HG02852 (cell line): ENCODE data around the gene ICE2.
A peak's percentile ranks its signal among the peaks of the same experiment; 100 is the strongest.

Experiments used
- ATAC-seq: cut with Tn5 transposase; IDR thresholded peaks from one replicate; pipeline ENCODE4 v1.9.1; 2021; ENCODE audit warnings: mild to moderate bottlenecking, moderate library complexity; ENCODE audit not compliant: unreplicated experiment

Gene ICE2

DNA sequence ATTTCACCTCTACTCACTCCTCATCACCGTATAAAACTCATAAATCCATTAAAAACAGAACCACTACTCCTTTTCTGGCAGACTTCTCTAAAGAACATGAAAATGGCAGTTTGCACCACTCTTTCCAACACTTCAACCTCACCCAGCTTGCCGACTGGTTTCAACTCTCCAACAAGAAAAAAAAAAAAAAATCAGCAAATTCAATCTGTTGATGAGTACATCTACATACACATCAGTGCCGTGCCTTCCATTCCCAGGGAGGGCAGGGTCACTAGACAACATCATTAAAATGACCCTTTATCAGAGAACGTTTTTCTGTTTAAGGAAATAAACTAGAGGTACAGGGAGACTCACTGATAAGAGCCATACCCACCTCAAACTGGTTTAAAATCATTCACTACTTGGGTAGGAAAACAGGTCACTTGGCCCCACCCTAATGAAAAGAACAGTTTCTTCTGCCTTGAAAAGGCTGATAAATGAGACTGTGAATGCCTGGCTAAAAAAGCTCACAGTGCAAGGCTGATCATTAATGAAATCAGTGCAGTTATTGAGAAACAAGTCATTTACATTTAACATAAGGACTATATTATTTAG is 87.1 kb downstream of the ICE2 start:
- ATAC-seq: no peak

DNA sequence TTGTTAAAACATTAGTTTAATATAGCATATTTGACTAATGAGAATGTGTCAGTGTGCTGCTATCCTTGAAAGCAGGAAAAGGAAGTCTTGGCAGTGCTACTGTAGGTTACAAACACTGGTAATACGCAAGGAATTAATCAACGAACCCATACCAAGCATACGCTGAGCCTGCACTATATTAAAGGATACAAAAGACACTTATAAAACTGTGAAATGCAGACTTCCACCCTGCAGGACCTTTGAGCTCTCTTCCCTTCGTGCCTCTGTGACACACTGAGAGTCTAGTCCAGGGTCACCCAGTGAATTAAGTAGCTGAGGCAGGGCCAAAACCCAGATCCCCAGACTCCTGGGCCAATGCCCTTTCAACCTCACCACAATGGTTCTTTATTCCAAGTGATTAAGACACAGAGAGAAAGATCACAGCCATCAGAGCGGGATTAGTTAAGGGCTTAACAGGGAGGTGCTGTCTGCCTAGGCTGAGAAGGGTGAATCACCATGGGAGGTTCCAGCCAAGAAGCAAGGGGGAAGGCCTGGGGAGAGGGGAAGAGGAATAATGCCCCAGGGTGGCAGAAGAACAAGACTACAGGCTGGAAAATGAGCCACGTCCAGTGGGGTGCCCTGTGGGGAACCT is 88.0 kb downstream of the ICE2 start:
- no peak for ATAC-seq

DNA sequence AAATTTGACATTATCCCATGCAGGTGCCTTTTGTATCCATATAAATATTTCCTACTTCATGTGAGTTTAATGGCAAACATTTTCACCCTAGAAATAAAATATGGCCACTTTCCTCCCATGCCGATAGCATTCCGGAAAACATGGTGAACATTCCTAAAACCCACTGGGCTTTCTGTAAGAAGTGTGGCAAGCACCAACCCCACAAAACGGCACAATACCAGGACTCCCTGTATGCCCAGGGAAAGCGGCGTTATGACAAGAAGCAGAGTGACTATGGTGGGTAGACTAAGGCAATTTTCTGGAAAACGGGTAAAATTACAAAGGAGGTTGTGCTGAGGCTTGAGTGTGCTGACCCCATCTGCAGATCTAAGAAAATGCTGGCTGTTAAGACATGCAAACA is 88.7 kb downstream of the ICE2 start:
- no peak for ATAC-seq

DNA sequence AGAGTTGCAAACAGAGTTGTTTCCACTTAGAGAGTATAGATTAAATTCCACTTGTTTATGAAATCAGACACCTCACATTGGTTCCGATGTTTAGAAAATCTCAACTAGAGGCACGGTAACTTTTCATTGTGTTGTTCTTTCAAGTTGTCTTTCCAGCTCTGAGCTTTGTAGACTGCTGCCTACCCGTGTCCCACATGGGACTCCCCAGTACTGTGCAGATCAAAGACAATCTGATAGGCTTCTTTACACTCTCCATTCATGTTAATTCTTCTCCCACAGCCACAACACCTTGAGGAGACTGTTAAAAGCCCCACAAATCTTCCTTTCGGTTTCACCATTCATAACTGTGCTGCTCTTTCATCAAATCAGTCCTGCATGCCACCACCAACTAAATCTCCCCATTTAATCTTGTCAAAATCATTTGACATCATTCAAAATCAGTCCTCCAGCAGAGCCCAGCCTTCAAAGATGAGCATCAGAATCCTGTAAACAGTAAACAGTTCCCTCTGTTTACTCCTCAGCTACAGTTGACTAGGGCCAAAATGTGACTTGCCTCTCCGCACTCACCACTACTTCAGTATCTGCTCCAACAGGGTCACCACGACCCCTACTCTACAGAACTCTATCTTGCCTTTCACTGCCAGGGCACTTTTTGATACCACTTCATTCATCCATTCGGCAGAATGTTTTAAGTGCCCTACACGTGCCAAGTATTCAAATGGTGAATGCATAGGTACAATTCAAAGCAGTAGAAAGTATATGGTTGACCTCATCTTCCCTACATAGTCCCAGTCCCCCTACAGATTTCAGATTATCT is 89.5 kb downstream of the ICE2 start:
- ATAC-seq: peak; percentile 93

DNA sequence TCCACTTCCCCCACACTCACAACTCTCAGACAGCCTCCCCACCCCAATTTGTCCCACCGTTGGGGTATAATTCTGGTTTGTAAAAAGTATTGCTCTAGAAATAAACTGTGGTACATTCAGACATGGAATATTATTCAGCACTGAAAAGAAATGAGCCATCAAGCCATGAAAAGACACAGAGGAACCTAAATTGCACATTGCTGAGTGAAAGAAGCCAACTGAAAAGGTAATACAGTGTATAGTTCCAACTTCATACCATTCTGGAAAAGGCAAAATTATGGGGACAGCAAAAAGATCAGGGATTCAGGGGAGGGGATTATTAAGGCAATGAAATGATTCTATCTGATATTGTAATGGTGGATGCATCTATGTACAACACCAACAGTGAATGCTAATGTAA is 91.6 kb downstream of the ICE2 start:
- ATAC-seq: no peak

DNA sequence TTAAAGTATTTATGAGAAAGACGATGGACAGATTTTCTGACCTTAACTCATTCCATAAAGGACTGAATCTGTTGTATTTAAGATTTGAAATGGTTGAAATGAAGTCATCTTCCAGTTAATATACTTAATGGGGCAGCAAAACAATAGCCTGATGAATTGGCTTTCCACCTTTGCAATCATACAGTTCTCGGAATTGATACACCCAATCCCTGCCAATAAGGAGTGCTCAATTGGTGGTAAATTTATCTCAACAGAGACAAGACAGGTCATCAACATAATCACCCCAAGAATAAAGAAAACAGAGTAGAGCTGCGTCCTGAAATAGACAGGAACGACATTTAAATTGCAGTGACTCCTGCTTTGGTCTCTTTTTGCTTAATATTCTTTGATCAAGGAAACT is 92.3 kb downstream of the ICE2 start:
- ATAC-seq: no peak

DNA sequence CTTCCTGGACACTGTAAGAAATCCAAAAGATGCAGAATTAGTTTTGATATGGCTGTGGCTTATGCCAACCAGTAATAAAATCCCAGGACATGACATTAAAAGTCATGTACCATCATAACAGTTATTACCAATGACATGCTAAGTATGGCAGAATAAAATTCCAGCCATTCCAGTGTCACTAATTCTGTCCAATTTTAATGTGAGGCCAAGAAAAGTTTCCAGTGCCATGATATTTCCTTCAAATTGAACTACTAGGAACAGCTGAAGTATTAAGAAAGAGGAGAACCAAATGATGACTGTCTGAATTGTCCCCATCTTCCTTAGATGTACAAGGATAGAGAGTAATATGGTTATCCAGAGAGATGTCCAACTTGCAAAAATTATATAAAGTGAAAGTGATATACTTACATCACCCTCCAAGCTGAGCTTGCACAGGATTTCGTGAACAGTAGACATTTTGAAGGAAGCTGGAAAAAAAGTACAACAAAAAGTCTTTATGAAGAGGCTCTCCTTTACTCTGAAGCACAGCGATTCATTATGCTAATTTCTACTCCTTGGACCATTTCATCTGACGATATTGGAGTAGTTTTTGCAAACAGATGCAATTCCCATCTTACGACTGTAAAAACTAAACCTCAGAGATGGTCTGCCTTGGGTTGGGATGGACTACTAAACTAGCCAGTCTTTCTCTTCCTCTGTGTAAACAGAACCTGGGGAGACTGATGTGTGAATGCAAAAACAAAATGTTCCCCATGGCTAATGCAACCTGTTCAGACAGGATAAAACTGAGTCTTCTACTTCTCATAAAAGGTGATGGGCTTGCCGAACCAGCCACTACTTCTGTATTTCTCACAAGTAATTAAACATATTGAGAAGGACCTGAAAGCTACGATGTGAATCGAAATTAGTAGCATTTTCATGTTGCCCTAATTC is 93.1 kb downstream of the ICE2 start:
- no peak for ATAC-seq

DNA sequence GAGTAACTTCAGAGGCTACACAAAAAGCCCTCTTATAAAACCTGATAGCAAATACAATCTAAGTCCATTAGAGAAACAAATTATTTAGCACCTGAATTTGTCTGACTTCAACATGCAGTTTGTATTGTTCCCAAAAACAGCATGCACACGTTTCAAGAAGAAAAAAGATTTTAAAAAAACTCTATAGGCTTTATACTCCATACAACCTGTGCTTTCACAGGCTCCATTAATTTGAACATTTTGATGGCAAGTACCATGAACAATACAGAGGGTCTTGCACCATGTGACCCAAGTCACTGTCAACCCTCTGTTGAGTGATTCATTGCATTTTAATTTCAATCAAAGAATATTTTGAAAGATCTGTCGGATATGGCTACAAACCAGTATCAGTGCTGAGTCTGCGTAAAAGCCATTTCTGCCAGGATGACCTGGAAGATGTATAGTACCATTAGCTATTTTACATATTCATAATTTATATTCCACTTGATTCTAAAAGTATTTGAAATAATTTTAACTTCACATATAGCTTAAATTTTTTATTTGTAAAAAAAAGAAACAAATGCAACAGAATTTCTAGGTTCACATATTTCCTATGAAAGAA is 94.3 kb downstream of the ICE2 start:
- no peak for ATAC-seq

DNA sequence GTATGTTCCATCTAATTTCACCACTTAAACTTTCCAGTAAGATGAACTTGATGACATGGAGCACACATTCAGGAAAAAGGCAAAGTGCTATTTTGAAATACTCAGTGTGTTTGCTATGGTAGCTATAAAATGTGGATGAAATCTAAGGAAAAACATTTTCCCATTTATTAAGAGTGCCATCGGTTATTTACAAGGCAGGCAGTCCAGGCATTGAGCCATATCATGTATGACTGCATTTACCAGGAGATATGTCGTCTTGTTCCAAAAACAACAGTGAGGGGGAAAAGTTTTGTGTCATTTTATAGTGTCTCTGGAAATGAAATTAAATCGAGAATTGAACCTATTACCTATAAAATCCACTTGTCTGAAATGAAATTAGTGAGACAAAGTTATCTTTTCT is 94.9 kb downstream of the ICE2 start:
- ATAC-seq: no peak

DNA sequence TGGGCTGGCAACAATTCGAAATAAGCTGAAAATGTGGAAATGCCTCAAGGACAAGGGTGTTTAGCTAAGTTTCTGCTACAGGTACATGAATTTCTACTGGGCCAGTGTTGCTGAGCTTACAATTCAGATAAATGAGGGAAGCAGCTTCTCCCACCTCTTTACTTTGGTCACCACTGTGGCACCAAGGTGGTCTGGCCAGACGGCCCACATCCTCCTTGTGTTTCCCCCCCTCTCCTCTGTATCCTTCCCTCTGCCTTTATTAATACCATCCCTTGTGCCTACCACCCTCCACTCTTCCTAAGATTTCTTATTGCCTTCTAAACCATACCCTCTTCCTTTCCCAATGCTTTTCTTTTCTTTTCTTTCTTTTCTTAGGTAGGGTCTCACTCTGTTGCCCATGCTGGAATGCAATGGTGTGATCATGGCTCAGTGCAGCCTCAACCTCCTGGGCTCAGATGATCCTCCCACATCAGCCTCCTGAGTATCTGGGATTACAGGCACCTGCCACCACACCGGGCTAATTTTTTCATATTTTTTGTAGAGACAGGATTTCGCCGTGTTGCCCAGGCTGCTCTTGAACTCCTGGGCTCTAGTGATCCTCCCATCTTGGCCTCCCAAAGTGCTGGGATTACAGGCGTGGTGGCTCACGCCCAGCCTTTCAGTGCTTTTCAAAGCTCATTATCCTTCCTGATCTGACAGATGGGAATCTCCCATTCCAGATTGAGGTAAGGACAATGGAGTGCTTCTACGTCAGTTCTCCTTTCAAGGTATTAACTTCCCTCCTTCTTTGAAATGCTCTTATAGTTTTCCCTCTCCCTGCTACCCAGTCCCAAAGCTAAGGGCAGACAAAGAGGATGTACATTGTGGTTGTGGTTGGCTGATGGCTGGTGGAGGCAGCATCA is 95.9 kb downstream of the ICE2 start:
- ATAC-seq: no peak

DNA sequence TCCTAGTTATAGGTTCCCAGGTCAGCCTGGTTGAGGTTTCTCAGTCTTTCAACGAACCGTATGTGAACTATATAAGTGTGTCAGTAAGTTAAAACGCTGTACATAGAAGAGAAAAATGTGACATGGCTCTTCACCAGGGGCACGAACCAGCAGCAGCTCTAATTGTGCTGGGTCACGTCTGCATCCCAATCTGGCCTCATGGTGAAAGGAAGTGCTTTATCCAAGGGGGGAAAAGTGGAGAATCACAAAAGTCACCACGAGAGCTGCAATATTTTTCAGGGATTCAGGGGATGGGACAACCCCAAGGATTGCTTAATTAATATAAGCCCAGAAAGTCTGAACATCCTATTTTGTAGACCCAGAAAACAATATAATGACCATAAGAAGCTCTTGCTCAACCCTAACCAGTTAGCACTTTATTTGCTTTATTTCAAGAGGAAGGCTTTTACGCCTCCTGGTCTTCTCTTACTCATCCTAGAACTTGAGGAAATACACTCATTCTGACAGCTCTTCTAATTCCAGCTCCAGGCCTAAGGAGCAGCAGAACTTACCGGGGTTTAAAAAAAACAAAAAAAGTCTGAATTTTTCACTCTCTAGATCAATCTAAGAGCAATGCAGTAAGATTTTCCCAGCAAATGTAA is 97.7 kb downstream of the ICE2 start:
- no peak for ATAC-seq

DNA sequence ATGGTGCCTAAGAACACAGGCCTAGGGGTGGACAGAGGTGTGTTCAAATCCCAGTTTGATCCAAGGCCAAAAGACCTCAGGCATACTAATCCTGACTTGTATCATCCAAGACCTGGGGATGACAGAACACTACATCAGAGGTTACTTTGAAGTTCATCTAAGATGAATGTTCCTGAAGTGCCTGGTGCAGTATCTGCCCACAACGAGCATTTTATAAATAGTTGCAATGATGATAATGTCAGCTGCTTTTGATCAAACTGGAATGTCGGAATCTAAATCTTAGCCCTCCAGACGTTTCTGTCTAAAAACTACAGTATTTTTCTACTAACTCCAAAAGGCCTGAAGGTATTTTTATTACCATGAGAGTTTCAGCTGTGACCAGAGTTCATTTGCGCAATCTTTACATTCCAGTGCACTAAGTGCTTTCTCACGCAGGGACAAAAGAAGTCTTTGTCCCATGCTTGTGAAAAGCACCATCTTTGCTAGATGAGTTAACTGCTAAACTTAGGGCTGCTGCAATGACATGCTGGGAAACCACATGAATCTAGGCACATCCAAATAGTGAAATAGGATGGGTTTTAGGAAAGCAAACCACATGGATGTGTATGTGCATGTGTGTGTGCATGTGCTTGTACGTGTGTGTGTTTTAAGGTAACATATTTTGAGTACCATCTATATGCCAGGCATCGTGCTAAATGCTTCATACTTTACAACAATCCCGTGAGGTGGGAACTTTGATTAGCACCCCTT is 99.2 kb downstream of the ICE2 start:
- no peak for ATAC-seq

DNA sequence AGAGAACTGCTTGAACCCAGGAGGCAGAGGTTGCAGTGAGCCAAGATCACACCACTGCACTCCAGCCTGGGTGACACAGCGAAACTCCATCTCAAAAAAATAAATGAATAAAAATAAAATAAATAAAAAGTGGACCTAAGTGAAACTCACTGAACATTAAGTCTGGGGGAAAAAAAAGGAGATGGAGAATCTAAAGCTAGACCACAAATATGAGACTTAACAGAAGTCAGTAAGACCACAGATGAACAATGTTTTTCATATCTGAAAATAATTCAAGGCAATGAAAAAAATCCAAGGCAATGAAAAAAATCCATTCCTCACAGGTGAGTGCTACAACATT is 99.8 kb downstream of the ICE2 start:
- ATAC-seq: no peak

DNA sequence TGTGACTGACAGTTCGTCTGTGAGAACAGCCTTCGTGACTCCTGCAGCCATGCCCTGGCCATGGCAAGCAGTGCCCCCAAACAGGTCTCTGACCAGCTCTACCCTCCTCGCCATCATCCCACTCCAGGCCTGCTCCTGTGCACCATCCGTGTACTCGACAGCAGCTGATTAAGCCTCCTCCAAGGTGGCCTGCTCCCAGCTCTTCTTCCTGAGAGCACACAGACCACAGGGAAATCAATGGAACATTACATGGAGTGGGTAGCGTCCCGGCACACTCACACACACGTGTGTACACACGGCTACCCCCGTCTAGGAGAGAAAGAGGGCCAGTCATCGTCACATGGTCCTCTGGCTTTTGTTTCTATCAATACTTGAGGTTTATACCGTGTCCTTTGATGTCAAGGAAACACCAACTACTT is 102.3 kb downstream of the ICE2 start:
- ATAC-seq: no peak

DNA sequence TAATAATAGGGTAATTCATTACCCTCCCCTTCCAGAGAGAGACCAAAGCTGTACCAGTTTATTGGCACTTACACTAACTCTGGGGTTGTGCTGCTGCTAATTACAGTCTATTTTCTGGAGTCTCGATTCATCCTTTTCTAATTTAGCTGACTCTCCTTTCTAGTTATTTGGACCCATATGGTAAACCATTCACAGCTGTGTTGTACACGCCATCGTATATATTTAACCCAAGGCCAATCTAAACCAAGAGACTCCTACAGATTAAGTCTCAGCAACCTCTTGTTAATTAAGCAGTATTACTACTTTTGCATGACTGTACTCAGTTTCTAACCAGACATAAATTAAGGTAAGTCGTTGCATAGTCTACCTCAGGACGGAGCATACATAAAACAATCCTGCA is 103.6 kb downstream of the ICE2 start:
- no peak for ATAC-seq

DNA sequence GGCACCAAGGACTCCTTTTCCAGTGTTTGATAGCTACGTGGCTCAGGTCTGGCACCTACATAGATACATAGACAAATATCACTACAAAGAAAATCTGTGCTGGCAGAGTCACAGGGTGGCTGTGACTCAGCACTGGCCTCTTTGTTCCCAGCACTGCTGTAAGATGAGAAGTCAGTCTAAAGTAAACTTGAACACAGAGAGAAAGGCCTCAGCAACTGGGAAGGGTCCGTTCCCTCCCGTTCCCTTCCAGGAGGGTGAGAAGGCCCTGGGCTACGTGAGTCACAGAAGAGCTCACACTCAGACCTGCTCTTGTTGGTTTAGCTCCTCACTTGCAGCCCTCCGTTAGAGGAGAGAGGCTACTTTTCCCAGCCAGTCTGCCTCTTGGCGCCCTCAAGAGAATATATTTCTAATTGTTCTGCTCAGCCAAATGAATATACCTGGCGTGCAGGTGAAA is 104.3 kb downstream of the ICE2 start:
- ATAC-seq: no peak

DNA sequence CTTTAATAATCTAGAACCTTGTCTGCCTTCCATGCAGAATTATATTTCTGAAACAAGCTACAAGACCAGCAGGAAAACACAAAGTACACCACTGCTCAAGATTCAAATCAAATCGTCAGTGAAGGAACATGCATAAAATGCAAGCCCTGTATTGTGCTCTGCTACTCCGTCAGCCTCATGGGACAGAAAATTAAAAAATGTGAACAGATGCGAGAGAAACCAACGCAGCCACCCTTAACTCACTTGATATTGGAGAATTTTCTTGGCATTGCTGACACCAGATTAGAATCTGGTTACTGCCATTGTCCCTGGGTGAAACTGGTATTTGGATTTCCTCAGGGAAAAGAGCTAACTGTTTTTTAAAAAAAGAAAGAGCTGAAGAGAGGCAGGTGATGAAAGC is 104.7 kb downstream of the ICE2 start:
- ATAC-seq: no peak

DNA sequence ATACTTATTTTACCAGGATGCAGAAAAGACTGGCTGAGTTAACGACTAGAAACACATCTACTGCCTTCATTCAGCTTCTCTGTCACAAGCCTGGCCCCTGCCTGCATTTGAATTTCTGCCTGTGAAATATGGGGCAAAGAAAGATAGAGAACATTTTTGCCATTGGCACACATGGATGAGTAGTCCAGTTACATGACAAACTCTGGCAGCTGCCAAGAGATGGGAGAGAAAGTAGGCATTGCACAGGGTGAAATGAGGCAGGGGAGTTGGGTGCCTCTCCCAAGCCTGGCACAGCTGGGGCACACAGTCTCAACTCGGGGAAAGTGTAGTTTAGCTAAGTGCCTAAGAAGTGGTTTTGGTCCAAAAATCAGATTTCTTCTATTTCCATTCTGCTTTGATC is 105.2 kb downstream of the ICE2 start:
- ATAC-seq: no peak

DNA sequence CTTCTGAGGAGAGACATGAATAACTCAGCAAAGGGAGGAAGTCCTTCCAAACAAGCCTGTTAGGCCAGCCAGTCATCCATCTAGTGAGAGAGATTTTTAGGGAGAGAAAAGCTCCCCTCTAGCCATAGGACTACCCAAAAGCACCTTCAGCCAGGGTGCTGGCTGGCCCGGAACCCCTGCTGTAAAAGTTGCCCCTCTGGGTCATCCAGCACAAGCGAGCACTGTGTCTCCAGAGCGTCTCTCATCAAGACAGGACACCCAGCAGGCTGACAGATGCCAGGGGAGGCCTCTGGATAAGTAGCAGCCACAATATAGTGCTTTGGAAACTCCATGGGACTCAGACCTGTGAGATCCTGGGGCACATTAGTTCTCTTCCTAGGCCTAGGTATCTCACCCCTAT is 105.6 kb downstream of the ICE2 start:
- ATAC-seq: no peak
